HepG2 (cell line): ENCODE data around the gene LGI4. TPM values are rescaled to one million over a fixed set of nuclear protein-coding genes. Genes with fewer than 3 reads are reported as not detected.

Experiments
- ATAC-seq: fragments of 200-7000 bp; cut with Tn5 transposase; 3 replicates; pipeline ENCODE4 v1.9.1; 2020; ENCODE audit warnings: mild to moderate bottlenecking, moderate library complexity
- BruUV-seq: library from RNA; stranded (reverse); fragments of 400-500 nt; replicated peaks from 2 replicates; lab custom pipeline; 2021; lab: Mats Ljungman, UMichigan
- CTCF ChIA-PET: fragments of 300-600 bp; formaldehyde crosslinking; extraction: SDS; loops from one replicate; lab custom pipeline; 2021; ENCODE audit warnings: low total read pairs, inconsistent platforms, low intra/inter-chr PET ratio; lab: Yijun Ruan, JAX
- POLR2A ChIA-PET: fragments of 350-600 bp; sonication (Branson Sonifier 250); formaldehyde crosslinking; loops from one replicate; lab custom pipeline; 2020; ENCODE audit warnings: antibody characterized with exemption, inconsistent platforms; lab: Yijun Ruan, JAX
- DNase-seq: peaks from one replicate; pipeline ENCODE4 v3.0.0-alpha.2; 2015; ENCODE audit warnings: low spot score
- FAIRE-seq: peaks from 3 replicates; lab custom pipeline; 2011; peaks lifted over from hg19 to GRCh38; lab: Jason Lieb, UNC
- H2AFZ ChIP-seq: one replicate; pipeline ENCODE4 v1.6.1; 2011; ENCODE audit warnings: low read length, inconsistent platforms
- H3K27ac ChIP-seq: fragments of 300-600 bp; 3 replicates; pipeline ENCODE4 v1.8.0; 2011; ENCODE audit warnings: mixed run types, mild to moderate bottlenecking, mixed read lengths, low read length, inconsistent platforms; ENCODE audit not compliant: insufficient read depth; ENCODE audit errors: extremely low read length
- H3K27me3 ChIP-seq, 2 experiments: fragments of 200-600 bp in 1 of 2; 2 replicates in 1 of 2; 3 replicates in 1 of 2; pipeline versions ENCODE4 v1.6.0 to v1.8.0; 2011; ENCODE audit warnings: low read length in 2 of 2, mild to moderate bottlenecking in 2 of 2, moderate library complexity in 2 of 2, inconsistent platforms in 1 of 2; ENCODE audit not compliant: insufficient read depth in 2 of 2, control insufficient read depth in 1 of 2
- H3K36me3 ChIP-seq, 2 experiments: fragments of 200-600 bp in 1 of 2; replicated peaks in 1 of 2; 2 replicates in 1 of 2; 3 replicates in 1 of 2; pipeline versions ENCODE4 v1.5.1 to v1.8.0; 2011; ENCODE audit warnings: low read length in 2 of 2, inconsistent platforms in 1 of 2; ENCODE audit not compliant: insufficient read depth in 2 of 2, control insufficient read depth in 1 of 2
- H3K4me1 ChIP-seq: 2 replicates; pipeline ENCODE4 v1.5.1; 2012; ENCODE audit warnings: low read length, inconsistent platforms; ENCODE audit not compliant: insufficient read depth
- H3K4me2 ChIP-seq: 2 replicates; pipeline ENCODE4 v1.6.0; 2011; ENCODE audit warnings: low read depth, low read length, inconsistent platforms
- H3K4me3 ChIP-seq, 3 experiments: fragments of 200-600 bp in 1 of 3; sonication (generic), shearing (Covaris generic) in 1 of 3; replicated peaks in 1 of 3; 2 replicates each; pipeline ENCODE4 v1.5.1; 2011 to 2016; ENCODE audit warnings: low read length in 3 of 3, inconsistent platforms in 2 of 3, low read depth in 2 of 3, mild to moderate bottlenecking in 2 of 3, control low read depth in 1 of 3, mixed read lengths in 1 of 3; ENCODE audit not compliant: insufficient read depth in 1 of 3
- H3K79me2 ChIP-seq: one replicate; pipeline ENCODE4 v1.6.1; 2011; ENCODE audit warnings: low read length, inconsistent platforms; ENCODE audit not compliant: insufficient read depth
- H3K9ac ChIP-seq: 2 replicates; pipeline ENCODE4 v1.6.0; 2011; ENCODE audit warnings: mild to moderate bottlenecking, low read depth, low read length, inconsistent platforms; ENCODE audit not compliant: insufficient read depth
- H3K9me3 ChIP-seq: 2 replicates; pipeline ENCODE4 v1.5.1; 2012; ENCODE audit warnings: mild to moderate bottlenecking, low read length
- H4K20me1 ChIP-seq: 2 replicates; pipeline ENCODE4 v1.6.0; 2011; ENCODE audit warnings: inconsistent platforms, mild to moderate bottlenecking, low read length, moderate library complexity; ENCODE audit not compliant: insufficient read depth
- ADNP ChIP-seq: sonication (generic); formaldehyde crosslinking; IDR thresholded peaks from 2 replicates; pipeline ENCODE4 v1.4.0; 2020; ENCODE audit warnings: missing genetic modification reagents
- AGO2 ChIP-seq: fragments of 200-400 bp; formaldehyde crosslinking; optimal IDR thresholded peaks from 2 replicates; pipeline ENCODE3; 2017; ENCODE audit warnings: mild to moderate bottlenecking, low read depth, low read length, moderate library complexity
- ATF5 ChIP-seq: sonication (generic); formaldehyde crosslinking; IDR thresholded peaks from 2 replicates; pipeline ENCODE4 v1.4.0; 2020; ENCODE audit warnings: mild to moderate bottlenecking, low read depth, missing genetic modification reagents
- CHD2 ChIP-seq: IDR thresholded peaks from 2 replicates; pipeline ENCODE4 v1.6.1; 2011; ENCODE audit warnings: low read depth, low read length, improper control_type of control experiment
- HIC2 ChIP-seq: sonication (generic); formaldehyde crosslinking; IDR thresholded peaks from 2 replicates; pipeline ENCODE4 v1.9.0; 2022; ENCODE audit warnings: low read depth, missing genetic modification reagents
- HNF1B ChIP-seq: sonication (generic); formaldehyde crosslinking; IDR thresholded peaks from 2 replicates; pipeline ENCODE4 v1.5.1; 2020; ENCODE audit warnings: mild to moderate bottlenecking, moderate library complexity, missing genetic modification reagents
- JUN ChIP-seq: sonication (generic); formaldehyde crosslinking; IDR thresholded peaks from 2 replicates; pipeline ENCODE4 v1.4.0; 2020; ENCODE audit warnings: mild to moderate bottlenecking, missing genetic modification reagents
- MAFG ChIP-seq: sonication (generic); formaldehyde crosslinking; IDR thresholded peaks from 2 replicates; pipeline ENCODE4 v1.5.1; 2020; ENCODE audit warnings: mild to moderate bottlenecking, missing genetic modification reagents
- NFATC3 ChIP-seq: sonication (generic); formaldehyde crosslinking; IDR thresholded peaks from 2 replicates; pipeline ENCODE4 v1.5.1; 2020; ENCODE audit warnings: mild to moderate bottlenecking, missing genetic modification reagents
- PCBP1 ChIP-seq: fragments of 200-400 bp; formaldehyde crosslinking; IDR thresholded peaks from 2 replicates; pipeline ENCODE4 v1.6.1; 2017; ENCODE audit warnings: mild to moderate bottlenecking, low read depth, low read length, borderline replicate concordance
- PHF5A ChIP-seq: IDR thresholded peaks from one replicate; pipeline ENCODE4 v1.6.1; 2018; ENCODE audit warnings: low read depth, missing genetic modification reagents; ENCODE audit not compliant: unreplicated experiment
- SMAD9 ChIP-seq: sonication (generic); formaldehyde crosslinking; IDR thresholded peaks from 2 replicates; pipeline ENCODE4 v1.5.1; 2020; ENCODE audit warnings: mild to moderate bottlenecking, missing genetic modification reagents
- TOPORS ChIP-seq: sonication (generic); formaldehyde crosslinking; IDR thresholded peaks from 2 replicates; pipeline ENCODE4 v1.8.0; 2023; ENCODE audit warnings: mild to moderate bottlenecking, missing genetic modification reagents
- YEATS2 ChIP-seq: sonication (generic); formaldehyde crosslinking; IDR thresholded peaks from 2 replicates; pipeline ENCODE4 v1.4.0; 2020; ENCODE audit warnings: missing genetic modification reagents, borderline replicate concordance
- YY1 ChIP-seq: IDR thresholded peaks from 2 replicates; pipeline ENCODE4 v1.6.1; 2011; ENCODE audit warnings: low read length, low read depth, moderate library complexity, mild to moderate bottlenecking; ENCODE audit not compliant: insufficient read depth, insufficient replicate concordance
- ZMYM4 ChIP-seq: sonication (generic); formaldehyde crosslinking; IDR thresholded peaks from 2 replicates; pipeline ENCODE4 v1.8.1; 2023; ENCODE audit warnings: mild to moderate bottlenecking, missing genetic modification reagents
- ZNF234 ChIP-seq: sonication (generic); formaldehyde crosslinking; conservative IDR thresholded peaks from 2 replicates; pipeline ENCODE4 v1.5.1; 2020; ENCODE audit warnings: mild to moderate bottlenecking, missing genetic modification reagents
- ZNF329 ChIP-seq: sonication (generic); formaldehyde crosslinking; IDR thresholded peaks from 2 replicates; pipeline ENCODE4 v1.9.0; 2021; ENCODE audit warnings: low read depth, mild to moderate bottlenecking, missing genetic modification reagents
- ZNF44 ChIP-seq: sonication (generic); formaldehyde crosslinking; IDR thresholded peaks from 2 replicates; pipeline ENCODE4 v1.5.1; 2020; ENCODE audit warnings: mild to moderate bottlenecking, missing genetic modification reagents
- ZNF740 ChIP-seq: sonication (generic); formaldehyde crosslinking; IDR thresholded peaks from 2 replicates; pipeline ENCODE4 v1.4.0; 2020; ENCODE audit warnings: missing genetic modification reagents
- WGBS: methylation state at CpG from one replicate; pipeline ENCODE4 v1.1.6; 2017; ENCODE audit warnings: low lambda C conversion rate; 5-methylcytosine and 5-hydroxymethylcytosine counted together
- in situ Hi-C: cut with HindIII; loops from 2 replicates; pipeline ENCODE4 v1.10.0; 2017; ENCODE audit warnings: low pct_unique_long_range_greater_than_20kb; ENCODE audit not compliant: extremely low pct_ligation_motif_present
- intact Hi-C: fragments of 100-400 bp; cut with micrococcal nuclease; formaldehyde crosslinking; loops from one replicate; pipeline ENCODE4 v1.10.0; 2022; ENCODE audit not compliant: unreplicated experiment
- polyA plus RNA-seq, 8 experiments: library from polyadenylated mRNA; depleted of rRNA in 3 of 8; stranded (reverse) in 7 of 8; unstranded in 1 of 8; fragments of >200 nt; fragmentation: Illumina TruSeq in 4 of 8; extraction: Trizol in 4 of 8; gene quantifications; 2 replicates each; pipeline versions ENCODE4 v1.2.1 to v1.2.3, GENCODE V29; 2011 to 2016; ENCODE audit warnings: low read depth in 4 of 8, missing spikeins in 1 of 8, mixed read lengths in 1 of 8; ENCODE audit not compliant: insufficient read depth in 1 of 8
- total RNA-seq, 5 experiments: library from RNA; depleted of rRNA; stranded (reverse); fragments of >200 nt; fragmentation: Illumina TruSeq; extraction: Trizol; gene quantifications; 2 replicates each; pipeline ENCODE4 v1.2.3, GENCODE V29; 2016; ENCODE audit warnings: low read depth in 1 of 5

The LGI4 gene
- total and polyA plus RNA-seq, 2 of the 13 experiments (the other 11 are each of a cell fraction or from before 2014, with no cell fraction given) = 2.8 TPM; not detected in 1

- TF ChIP-seq SMAD9 (CRISPR knock-in tag) = no peak
- no peak for TF ChIP-seq ATF5 (CRISPR knock-in tag)
- TF ChIP-seq YY1 = no peak
- TF ChIP-seq ADNP = no peak
Observed at GRCh38 chr19:35156673-35157014, 21.8 kb upstream of the LGI4 start (continued).

GRCh38 chr19:35155981-35156672 is 21.3 kb upstream of the LGI4 start:
- in situ Hi-C loops (no loop called here), intact Hi-C loops (no loop called here)
- no peaks in the 10 kb centered on the region for H3K9me3 ChIP-seq
- no peak overlapping the region for H3K4me3 ChIP-seq
- 0 out of 2 replicates have a peak, but pooled peaks cover 2% of the 10 kb centered on the region for H4K20me1 ChIP-seq
- no peak for DNase-seq
- H3K9ac ChIP-seq = no peak overlapping the region
- H3K79me2 ChIP-seq = no peaks in the 10 kb centered on the region
- no peak overlapping the region for H3K4me2 ChIP-seq
- H3K4me1 ChIP-seq = peaks cover 19% of the 10 kb centered on the region
- H3K36me3 ChIP-seq = no peaks in the 10 kb centered on the region
- ATAC-seq = no peak
- no peak overlapping the region for H2AFZ ChIP-seq
- POLR2A ChIA-PET = no interaction called here
- WGBS = 28% methylated on average over 6 of the region's 6 CpGs
- no peak overlapping the region for H3K27ac ChIP-seq
- H3K27me3 ChIP-seq = peaks cover 21 to 60% of the 10 kb centered on the region in 2 experiments; a peak in 4 of 5 replicates
- TF ChIP-seq PCBP1 (no peak), ZNF329 (CRISPR knock-in tag) (no peak), PHF5A (no peak), AGO2 (no peak), ZMYM4 (no peak), JUN (CRISPR knock-in tag) (no peak), ZNF44 (CRISPR knock-in tag) (no peak), YEATS2 (CRISPR knock-in tag) (no peak), ZNF234 (CRISPR knock-in tag) (no peak), HIC2 (CRISPR knock-in tag) (no peak), TOPORS (no peak), CHD2 (no peak), NFATC3 (no peak), ZNF740 (CRISPR knock-in tag) (no peak), HNF1B (CRISPR knock-in tag) (no peak), MAFG (no peak)
- no TSS peak for BruUV-seq
- FAIRE-seq = no peak
- CTCF ChIA-PET = no interaction called here
